Lower leg skin (tissue), 3 donors: ENCODE results near the gene TYMP.

Source experiments
- CTCF ChIP-seq, 3 donors: fragments of 450-650 bp; IDR thresholded peaks; one replicate each; pipeline ENCODE4 v1.5.1; 2016; ENCODE audit warnings: antibody characterized with exemption in 3 of 3, mild to moderate bottlenecking in 3 of 3, moderate library complexity in 2 of 3
- POLR2A ChIP-seq, 2 donors: fragments of 450-650 bp; IDR thresholded peaks; one replicate each; pipeline ENCODE4 v1.6.1; 2016 to 2017; ENCODE audit warnings: antibody characterized with exemption in 2 of 2, mild to moderate bottlenecking in 1 of 2, moderate library complexity in 1 of 2

- TF ChIP-seq CTCF (IDR thresholded peaks at IDR 0.05) (no peak), POLR2A (IDR thresholded peaks at IDR 0.05) (no peak)
Measured at GRCh38 chr22:50524676-50525103, 5.1 kb downstream of the TYMP start.
